Measurements from ENCODE around the gene PAOX. TPM values are rescaled to one million over a fixed set of nuclear protein-coding genes. Genes with fewer than 3 reads are reported as not detected.

PAOX gene
- total and polyA plus RNA-seq, 2 of the 13 experiments (the other 11 are each of a cell fraction or from before 2014, with no cell fraction given), result 0.49 to 0.77 TPM

GRCh38 chr10:133349160-133349568 lies 29.9 kb upstream of the PAOX start (continued):
- TF ChIP-seq MTA1 (CRISPR knock-in tag; IDR thresholded peaks at IDR 0.05; ENCODE audit: borderline replicate concordance) (0 out of 2 replicates have a peak, but pooled peaks have one; percentile 41), POLR2A (IDR thresholded peaks at IDR 0.05; ENCODE audit: insufficient read depth in 1 of 2, low read depth in 2 of 2, low read length in 2 of 2) (peak in 1 of 2 experiments; percentile 30; a peak in 1 of 4 replicates), ZNF572 (CRISPR knock-in tag; IDR thresholded peaks at IDR 0.05) (0 out of 2 replicates have a peak, but pooled peaks have one; percentile 36), FOSL1 (CRISPR knock-in tag; IDR thresholded peaks at IDR 0.05; ENCODE audit: borderline replicate concordance) (no peak), ZC3H4 (CRISPR knock-in tag; IDR thresholded peaks at IDR 0.05; ENCODE audit: borderline replicate concordance) (no peak), MIXL1 (CRISPR knock-in tag; IDR thresholded peaks at IDR 0.05) (no peak), PHF8 (CRISPR knock-in tag; IDR thresholded peaks at IDR 0.05) (no peak), PRDM15 (CRISPR knock-in tag; IDR thresholded peaks at IDR 0.05) (no peak), ZNF713 (CRISPR knock-in tag; IDR thresholded peaks at IDR 0.05) (no peak), NFE2L1 (CRISPR knock-in tag; IDR thresholded peaks at IDR 0.05; ENCODE audit: borderline replicate concordance) (no peak), TARDBP (CRISPR knock-in tag; IDR thresholded peaks at IDR 0.05) (peak; percentile 89), ZFP36L2 (CRISPR knock-in tag; IDR thresholded peaks at IDR 0.05) (no peak), HNRNPUL1 (IDR thresholded peaks at IDR 0.05; ENCODE audit: low read depth, low read length) (no peak), SRSF1 (optimal IDR thresholded peaks at IDR 0.05; ENCODE audit: low read depth, low read length) (peak; percentile 21), POLR2G (IDR thresholded peaks at IDR 0.05; ENCODE audit: low read depth, low read length) (0 out of 2 replicates have a peak, but pooled peaks have one; percentile 10), WIZ (CRISPR knock-in tag; IDR thresholded peaks at IDR 0.05) (no peak), ZFP62 (CRISPR knock-in tag; IDR thresholded peaks at IDR 0.05) (no peak), POLR2AphosphoS5 (IDR thresholded peaks at IDR 0.05; ENCODE audit: low read depth, low read length) (0 out of 2 replicates have a peak, but pooled peaks have one; percentile 48), HNRNPLL (IDR thresholded peaks at IDR 0.05; ENCODE audit: low read depth, low read length, poor library complexity, severe bottlenecking) (peak; percentile 40), AFF4 (CRISPR knock-in tag; IDR thresholded peaks at IDR 0.05) (no peak)
- TF ChIP-seq, protein P1, sequence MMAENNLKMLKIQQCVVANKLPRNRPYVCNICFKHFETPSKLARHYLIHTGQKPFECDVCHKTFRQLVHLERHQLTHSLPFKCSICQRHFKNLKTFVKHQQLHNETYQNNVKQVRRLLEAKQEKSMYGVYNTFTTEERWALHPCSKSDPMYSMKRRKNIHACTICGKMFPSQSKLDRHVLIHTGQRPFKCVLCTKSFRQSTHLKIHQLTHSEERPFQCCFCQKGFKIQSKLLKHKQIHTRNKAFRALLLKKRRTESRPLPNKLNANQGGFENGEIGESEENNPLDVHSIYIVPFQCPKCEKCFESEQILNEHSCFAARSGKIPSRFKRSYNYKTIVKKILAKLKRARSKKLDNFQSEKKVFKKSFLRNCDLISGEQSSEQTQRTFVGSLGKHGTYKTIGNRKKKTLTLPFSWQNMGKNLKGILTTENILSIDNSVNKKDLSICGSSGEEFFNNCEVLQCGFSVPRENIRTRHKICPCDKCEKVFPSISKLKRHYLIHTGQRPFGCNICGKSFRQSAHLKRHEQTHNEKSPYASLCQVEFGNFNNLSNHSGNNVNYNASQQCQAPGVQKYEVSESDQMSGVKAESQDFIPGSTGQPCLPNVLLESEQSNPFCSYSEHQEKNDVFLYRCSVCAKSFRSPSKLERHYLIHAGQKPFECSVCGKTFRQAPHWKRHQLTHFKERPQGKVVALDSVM (CRISPR knock-in tag; IDR thresholded peaks at IDR 0.05), result no peak
- TF ChIP-seq, protein P2, sequence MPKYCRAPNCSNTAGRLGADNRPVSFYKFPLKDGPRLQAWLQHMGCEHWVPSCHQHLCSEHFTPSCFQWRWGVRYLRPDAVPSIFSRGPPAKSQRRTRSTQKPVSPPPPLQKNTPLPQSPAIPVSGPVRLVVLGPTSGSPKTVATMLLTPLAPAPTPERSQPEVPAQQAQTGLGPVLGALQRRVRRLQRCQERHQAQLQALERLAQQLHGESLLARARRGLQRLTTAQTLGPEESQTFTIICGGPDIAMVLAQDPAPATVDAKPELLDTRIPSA (CRISPR knock-in tag; IDR thresholded peaks at IDR 0.05; ENCODE audit: borderline replicate concordance), result no peak

Measured in HepG2 (cell line).